ENCODE data around the gene GATAD2B.
"Not testable (repeated sequence)": the region's sequence is repeated elsewhere in the genome, so short reads cannot be mapped to it uniquely, and the experiment has no call there.

GATAD2B gene

DNA sequence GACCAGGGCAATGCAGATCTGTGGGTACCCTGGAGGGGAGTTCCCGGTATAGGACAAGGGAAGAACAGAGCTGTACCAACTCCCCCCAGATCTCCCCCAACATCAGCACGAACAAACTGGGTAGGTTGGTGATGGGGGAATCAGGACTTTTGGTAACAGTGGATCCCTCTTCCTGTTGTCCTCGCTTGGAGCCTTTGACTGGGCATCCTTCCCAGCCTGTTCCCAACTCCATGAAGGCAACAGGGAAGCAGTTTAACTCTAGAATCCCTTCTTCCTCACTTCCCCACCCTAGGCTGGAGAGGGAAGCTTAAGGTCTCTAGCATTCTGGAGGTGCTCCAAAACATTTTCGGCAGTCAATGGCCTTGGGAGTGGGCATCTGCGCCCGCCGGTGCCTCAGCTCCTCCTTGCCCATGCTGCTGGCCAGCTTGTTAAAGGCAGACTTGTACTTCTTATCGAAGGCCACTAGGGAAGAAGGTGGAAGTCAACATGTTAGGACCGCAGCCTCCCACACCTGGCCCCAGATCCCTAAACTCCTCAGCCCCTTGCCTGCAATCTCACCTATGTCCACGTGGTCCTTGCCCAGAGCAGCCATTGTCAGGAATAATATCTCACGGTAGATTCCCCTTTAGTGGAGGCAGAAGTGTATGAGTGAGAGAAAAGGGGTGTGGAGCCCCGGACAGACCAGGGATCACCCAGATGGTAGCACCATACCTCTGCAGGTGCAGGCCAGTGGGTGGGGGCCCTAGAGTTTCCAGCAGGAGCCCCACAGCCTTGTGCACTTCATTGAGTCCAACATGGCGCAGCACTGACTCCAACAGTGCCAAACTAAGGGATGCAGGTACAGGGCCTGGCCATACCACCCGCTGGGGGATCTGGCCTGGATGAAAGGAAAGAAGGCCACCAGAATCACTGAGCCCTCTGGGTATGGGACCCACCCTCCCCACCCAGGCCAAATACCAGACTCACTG lies 7.5 kb upstream of the GATAD2B start:
- DNase-seq (ENCODE audit: low spot score), result no peak

DNA sequence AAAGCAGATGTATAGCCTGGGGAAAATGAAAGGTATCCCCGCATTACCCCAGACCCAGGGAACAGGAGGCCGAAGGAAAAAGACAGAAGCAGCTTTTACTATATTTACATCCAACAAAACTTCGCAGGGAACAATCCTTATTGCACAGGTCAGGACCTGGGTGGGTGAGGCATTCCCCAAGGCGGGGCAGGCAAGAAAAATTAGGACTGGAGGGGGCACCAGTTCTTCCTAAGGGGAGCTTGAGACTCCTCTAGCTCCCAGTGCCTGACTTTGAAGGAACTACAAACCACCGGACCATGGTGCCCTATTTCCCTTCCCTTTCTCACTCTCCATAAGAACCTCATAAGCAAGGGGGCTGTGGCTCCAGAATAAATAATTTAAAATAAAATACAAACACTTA lies 6.7 kb upstream of the GATAD2B start:
- DNase-seq (ENCODE audit: low spot score), result no peak

DNA sequence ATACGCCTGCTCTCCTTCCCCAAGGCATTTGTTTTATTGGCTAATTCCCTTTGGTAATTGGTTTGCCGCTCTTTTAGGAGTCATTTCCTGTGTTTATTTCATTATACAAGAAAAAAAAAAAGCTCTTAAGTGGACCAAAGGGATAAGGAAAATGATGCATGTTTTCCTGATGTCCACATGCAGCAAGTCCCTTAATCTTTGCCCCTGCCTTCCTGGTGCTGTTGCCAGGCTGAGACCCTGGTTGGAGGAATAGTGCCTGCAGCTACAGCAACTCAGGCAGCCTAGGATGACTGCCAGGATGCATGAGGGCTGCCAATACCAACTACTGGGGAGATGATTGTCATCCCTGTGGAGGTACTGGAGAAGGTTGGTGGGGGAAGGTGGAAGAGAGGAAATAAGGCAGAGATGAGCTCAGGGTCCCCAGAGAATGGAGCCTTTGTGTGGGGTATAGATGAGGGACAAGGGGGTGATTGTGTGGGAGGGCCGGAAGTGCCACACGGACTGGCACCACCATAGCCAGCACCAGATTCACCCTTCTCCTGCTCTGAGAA lies 6.1 kb upstream of the GATAD2B start:
- DNase-seq (ENCODE audit: low spot score), result no peak

DNA sequence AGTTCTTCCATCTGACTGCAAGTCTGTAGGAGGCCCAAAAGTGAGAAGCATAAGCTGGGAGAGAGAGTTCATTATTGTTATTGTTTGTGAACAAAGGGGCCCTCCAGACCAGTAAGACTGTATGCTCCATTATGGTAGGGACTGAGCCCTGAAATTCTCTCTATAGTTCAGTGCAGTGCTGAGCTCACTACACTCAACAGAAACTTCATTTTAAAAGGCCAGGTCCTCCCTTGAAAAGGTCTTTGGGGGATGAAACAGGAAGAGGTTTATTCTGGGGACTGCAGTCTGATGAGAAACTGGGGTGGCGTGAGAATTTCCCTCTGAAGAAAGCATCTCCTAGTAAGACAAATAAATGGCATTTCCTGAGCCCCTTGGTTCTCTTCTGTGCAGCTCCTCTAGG lies 5.5 kb upstream of the GATAD2B start:
- no peak for DNase-seq (ENCODE audit: low spot score)

DNA sequence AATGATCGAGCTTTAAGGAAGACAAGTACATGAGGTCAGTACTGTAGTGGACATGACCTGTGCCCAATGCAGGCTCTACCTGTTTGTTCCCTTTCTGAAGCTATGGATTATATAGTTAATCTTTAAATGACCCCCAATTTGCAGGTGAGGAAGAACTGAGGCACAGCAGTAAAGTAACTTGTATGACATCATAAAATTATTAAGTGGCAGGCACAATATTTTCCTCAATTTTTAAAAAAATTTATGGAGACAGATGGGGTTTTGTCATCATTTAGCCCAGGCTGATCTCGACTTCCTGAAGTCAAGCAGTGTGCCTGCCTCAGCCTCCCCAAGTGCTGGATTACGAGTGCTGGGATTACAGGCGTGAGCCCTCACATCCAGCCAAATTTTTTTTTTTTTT lies 3.6 kb upstream of the GATAD2B start:
- no peak for DNase-seq (ENCODE audit: low spot score)

DNA sequence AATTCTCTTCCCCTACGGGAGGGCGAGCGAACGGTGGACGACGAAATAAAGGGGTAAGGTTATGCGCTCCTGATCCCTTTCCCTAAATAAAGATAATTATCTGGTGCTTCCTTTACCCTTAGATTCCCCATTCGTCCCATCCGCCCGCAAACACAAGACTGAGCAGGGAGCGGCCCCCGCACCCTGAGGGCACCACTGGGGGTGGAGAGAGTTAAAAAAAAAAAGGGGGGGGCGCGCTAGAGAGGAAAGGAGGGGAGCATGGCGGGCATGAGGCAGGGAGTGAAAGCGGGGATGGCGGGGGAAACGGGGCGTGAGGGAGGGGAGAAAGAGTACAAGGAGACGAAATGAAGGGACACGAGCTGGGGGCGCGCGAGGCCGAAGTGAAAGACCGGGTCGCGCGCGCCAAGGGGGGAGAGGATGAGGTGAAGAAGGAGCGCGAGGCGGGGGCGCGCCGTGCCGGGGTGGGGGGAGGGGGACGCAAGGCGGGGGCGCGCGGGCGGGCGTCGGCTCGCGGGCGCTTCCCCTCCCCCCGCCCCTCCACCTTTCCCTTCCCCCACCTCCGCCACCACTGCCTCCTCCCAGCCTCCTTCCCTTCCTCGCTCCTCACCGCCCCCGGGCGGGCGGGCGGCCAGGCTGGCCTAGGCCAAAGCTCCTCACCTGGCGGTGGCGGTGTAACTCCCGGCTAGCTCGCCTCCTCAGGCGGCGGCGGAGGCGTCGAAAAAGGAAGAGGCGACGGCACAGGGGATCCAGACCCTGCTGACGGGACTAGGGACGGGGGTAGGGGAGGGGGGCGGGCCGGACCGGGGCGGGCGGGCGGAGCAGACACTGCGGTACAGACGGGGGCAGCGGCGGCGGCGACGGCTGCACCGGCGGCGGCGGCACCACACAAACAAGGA lies 448 bp downstream of the GATAD2B start:
- peak; percentile 61 for DNase-seq (ENCODE audit: low spot score)

DNA sequence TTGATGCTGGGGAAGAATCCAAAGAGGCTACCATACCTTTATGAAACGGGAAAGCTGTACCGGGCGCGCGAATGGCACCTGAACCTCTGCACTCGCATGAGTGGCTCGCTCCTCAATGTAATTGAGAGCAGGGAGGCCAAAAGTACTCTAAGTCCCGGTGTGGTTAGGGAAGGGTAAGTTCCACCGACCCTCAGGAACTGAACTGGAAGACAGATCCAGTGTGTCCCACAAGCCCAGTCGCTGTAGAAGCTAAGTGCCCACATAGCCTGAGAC lies 1.0 kb downstream of the GATAD2B start:
- DNase-seq (ENCODE audit: low spot score), result no peak

DNA sequence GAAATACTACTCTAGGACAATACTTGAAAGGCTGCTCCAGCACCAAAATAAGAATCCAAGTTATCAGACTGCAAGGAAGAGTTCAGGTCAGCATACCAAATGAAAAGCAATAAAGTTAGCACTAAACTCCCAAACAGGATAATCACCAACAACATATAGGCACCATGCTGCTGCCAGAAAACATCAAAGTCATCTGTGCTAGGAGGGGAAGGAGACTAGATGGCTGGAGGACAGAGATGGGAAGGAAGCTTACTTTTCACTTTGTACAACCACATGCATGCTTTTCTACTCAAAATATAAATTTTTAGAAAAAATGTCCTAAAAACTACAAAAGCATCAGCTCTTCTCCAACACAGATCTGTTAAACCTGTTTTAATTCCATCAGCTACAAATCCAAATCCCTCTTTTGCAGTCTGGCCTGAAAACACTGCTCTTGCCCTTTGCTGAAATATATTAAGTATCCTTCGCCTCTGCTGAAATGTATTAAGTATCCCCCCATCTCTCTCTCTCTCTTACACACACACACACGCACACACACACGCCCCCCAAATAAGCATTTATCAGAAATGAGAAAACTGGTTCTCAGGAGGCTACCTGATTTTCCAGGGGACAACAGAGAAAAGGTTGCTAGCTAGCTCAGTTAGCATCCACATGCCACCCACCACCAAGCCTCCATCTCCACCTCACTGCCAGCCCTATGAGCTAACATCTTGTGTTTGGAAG lies 1.5 kb downstream of the GATAD2B start:
- DNase-seq (ENCODE audit: low spot score), result no peak

DNA sequence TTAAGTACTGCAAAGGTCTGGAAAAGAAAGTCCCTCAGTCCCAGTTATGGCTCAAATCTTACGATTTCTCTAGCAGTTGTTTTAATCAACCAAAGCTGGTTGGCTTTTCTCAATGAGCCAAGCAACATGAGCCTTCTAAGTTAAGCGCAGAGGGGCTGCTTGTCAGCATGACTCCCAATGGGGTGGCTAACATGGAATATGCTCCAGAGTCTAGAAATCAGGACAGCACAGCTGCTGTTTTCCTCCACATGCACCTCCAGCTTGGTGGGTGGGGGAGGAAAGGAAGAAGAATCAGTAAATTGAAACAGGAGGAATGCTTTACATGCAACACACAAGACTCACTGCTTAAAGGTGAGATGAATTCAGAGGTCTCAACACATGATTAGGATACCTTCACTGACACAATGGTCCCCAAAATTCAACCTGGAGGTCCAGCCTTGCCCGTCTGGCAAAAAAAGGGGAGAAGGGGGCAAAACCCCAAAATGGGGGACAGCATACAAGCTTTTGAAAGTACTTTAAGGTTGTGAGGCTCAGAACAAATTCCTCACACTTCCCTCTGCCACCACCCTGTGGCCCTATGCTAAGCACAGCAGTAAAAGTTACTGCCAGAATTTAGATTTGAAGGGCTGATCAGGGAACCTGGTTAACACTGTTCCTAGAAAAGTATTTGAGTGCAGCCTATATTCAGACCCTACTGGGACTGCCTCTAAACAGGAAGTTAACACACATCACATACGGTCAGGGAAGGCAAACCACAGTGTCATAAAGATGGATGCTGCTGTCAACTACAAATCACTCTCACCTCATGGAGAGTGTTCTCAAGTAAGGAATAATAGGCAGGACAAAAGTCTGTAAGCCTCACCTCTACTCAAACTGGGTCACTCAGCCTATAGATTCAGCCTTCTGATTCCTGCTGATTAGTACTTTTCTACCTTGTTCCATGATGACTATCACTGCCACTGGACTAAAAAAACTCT lies 2.6 kb downstream of the GATAD2B start:
- DNase-seq (ENCODE audit: low spot score), result peak; percentile 30

DNA sequence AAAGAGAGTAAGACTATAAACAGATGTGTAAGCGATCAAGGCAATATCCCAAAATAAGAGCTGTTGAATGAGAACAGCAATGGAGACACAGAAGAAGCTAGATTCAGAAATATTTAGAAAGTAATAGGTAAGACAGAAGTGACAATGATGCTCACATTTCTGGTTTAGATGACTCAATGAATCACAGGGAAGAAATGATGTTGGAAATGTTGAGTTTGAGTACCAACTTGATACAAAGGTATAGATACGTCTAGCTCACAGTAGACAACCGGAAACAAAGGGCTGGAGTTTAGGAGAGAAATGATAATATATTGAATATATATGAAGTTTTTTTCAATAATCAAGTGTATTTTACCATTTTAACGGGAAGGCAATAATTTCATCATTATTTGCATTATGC lies 6.5 kb downstream of the GATAD2B start:
- no peak for DNase-seq (ENCODE audit: low spot score)

DNA sequence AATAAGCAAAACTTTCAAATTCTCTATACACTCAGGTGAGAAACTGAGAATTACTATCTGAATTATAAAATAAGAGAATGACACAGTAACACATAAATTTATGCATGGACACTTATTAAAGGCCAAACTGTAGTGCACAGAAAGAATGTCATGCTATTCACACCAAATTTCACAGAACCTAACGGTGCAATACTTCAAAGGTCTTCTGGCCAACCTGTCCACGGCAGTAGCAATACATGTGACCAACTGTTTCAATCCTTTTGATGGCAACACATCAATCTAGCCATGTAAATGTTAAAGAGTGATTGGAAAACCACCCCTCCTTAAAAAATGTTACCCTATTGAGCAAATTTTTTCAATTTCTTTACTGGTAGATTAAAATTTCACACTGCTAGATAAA lies 10.4 kb downstream of the GATAD2B start:
- DNase-seq (ENCODE audit: low spot score), result no peak

DNA sequence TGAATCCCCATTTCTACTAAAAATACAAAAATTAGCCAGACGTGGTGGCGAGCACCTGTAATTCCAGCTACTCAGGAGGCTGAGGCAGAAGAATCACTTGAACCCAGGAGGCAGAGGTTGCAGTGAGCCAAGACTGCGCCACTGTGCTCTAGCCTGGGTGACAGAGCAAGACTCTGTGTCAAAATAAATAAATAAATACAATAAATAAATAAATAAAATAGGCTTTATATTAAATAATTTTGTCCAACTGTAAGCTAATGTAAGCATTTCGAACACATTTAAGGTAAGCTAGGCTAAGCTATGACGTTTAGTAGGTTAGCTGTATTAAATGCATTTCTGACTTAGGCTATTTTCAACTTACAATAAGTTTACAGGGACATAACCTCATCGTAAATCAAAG lies 12.2 kb downstream of the GATAD2B start:
- not testable (repeated sequence) for DNase-seq (ENCODE audit: low spot score)

DNA sequence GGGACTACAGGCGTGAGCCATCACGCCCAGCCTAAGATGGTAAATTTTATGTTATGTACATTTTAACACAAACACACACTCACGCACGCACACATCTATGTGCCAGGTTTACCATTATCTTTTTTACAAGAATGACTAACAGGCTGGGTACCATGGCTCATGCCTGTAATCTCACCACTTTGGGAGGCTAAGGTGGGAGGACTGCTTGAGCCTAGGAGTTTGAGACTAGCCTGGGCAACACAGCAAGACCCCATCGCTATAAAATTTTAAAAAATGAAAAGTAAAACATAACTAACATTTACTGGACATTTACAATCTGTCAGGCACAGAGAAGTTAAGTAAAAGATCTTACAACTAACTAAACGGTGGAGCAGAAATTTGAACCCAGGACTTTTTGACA lies 14.7 kb downstream of the GATAD2B start:
- DNase-seq (ENCODE audit: low spot score), result no peak

DNA sequence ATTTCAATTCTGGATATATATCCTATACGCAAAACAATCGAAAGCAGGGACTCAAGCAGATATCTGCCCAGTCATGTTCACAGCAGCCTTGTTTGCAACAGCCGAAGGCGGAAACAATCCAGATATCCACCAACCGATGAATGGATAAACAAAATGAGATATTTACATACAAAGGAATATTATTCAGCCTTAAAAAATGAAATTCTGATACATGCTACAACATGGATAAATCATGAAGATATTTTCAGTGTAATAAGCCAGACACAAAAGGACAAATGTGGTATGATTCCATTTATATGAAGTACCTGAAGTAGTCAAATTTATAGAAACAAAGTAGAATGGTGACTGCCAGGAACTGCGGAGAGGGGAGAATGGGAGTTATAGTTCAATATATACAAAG lies 15.6 kb downstream of the GATAD2B start:
- DNase-seq (ENCODE audit: low spot score), result no peak

DNA sequence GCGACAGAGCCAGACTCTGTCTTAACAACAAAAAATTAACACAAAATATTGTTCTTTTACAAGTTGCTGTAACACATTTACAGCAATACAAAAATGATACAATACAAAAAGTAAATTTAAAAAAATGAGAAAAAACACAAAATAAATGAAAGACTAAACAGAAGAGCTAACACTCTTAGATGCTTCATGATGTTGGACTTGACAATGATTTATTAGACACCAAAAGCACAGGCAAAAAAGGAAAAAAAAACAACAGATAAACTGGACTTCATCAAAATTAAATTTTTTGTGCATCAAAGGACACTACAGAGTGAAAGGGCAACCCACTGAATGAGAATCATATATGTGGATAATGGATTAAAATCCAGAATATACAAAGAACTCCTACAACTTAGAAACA lies 16.4 kb downstream of the GATAD2B start:
- DNase-seq (ENCODE audit: low spot score), result no peak

DNA sequence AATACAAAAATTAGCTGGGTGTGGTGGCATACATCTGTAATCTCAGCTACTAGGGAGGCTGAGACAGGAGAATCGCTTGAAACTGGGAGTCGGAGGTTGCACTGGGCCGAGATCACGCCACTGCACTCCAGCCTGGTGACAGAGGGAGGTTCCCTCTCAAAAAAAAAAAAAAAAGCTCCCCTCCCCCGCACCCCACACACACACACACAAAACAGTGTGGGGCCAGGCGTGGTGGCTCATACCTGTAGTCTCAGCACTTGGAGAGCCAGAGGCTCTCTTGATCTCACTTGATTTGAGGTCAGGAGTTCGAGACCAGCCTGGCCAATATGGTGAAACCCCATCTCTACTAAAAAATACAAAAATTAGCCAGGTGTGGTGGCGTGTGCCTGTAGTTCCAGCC lies 16.9 kb downstream of the GATAD2B start:
- DNase-seq (ENCODE audit: low spot score), result not testable (repeated sequence)

DNA sequence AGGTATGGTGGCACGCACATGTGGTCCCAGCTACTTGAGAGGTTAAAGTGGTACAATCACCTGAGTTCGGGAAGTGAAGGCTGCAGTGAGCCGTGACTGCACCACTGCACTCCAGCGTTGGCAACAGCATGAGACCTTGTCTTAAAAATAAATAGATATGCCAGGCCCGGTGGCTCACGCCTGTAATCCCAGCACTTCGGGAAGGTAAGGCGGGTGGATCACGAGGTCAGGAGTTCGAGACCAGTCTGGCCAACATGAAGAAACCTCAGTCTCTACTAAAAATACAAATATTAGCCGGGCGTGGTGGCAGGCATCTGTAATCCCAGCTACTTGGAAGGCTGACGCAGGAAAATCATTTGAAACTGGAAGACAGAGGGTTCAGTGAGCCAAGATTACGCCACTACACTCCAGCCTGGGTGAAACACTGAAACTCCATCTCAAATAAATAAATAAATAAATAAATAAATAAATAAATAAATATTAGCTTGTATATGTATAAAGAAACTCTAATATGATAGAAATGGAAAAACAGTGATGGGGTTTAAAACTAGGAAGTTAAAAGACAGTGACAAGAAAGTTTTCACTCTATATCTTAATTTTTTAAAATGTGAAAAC lies 18.8 kb downstream of the GATAD2B start:
- no peak for DNase-seq (ENCODE audit: low spot score)

DNA sequence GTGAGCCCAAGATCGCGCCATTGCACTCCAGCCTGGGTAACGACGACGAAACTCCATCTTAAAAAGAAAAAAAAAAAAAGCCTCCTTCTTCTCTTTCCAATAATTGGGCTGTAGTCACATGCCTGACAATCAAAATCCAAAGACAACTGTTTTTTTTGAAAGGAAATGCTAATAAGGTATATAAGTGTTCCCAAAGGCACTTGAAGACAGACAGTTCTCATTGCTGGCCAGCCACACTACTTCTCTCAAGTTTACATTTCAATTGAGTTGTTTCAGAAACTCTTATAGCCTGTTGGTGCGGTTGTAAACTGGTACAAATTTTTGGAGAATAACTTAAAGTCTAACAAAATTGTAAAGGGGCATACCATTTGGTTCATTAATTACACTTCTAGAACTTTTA lies 23.3 kb downstream of the GATAD2B start:
- DNase-seq (ENCODE audit: low spot score), result no peak

DNA sequence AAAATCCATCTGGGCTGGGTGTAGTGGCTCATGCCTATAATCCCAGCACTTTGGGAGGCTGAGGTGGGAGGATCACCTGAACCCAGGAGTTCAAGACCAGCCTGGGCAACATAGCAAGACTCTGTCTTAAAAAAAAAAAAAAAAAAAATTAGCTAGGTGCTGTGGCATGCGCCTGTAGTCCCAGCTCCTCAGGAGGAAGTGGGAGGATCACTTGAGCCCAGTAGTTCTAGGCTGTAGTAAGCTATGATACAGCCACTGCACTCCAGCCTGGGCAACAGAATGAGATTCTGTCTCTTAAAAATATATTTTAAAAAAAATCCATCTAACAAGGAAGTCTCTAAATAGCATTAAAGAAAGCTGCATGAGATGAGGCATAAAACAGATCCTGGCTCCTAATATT lies 26.9 kb downstream of the GATAD2B start:
- DNase-seq (ENCODE audit: low spot score), result not testable (repeated sequence)

DNA sequence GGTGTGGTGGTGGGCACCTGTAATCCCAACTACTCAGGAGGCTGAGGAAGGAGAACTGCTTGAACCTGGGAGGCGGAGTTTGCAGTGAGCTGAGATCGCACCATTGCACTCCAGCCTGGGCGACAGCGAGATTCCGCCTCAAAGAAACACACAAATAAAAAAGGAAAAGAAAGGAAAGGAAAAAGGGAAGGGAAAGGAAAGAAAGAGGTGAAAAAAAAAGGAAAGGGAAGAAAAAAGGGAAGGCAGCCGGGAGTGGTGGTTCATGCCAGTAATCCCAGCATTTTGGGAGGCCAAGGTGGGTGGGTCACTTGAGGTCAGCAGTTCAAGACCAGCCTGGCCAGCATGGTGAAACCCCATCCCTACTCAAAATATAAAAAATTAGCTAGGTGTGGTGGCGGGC lies 31.7 kb downstream of the GATAD2B start:
- not testable (repeated sequence) for DNase-seq (ENCODE audit: low spot score)

DNA sequence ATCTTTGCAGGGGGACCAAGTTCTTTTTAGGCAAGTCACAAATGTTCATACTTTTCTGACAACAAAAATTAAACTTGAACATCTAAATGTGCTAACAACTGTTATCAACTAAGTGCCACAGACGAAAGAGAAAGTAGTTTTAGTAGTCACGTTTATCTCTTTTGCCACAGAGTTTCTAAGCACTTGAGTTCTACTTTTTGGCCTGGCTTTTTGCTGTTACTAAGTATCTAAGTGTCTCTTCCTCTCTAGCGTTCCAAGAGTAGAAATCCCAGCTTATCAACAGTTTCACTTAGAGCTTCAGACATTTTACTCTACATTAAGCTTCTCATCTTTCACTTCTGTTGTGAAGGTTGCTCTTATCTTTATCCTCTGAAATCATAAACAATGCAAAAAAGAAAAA lies 34.2 kb downstream of the GATAD2B start:
- DNase-seq (ENCODE audit: low spot score), result no peak

Measured in CD4-positive, alpha-beta T cell treated with Interleukin-6 at 100 ng/mL for 8 hours (primary cell).